Gastroesophageal sphincter (tissue), 4 donors: Measurements from ENCODE around the gene ZBTB24. TPM values are rescaled to one million over a fixed set of nuclear protein-coding genes. Genes with fewer than 3 reads are reported as not detected.

Source experiments
- ATAC-seq: fragments of 150-250 bp; one replicate; pipeline ENCODE4 v1.9.1; 2016; ENCODE audit warnings: mild to moderate bottlenecking, moderate library complexity
- H3K27ac ChIP-seq, 4 donors: fragments of 200-600 bp; sonication (generic) in 3 of 4; 1 replicate in 3 of 4; 2 replicates in 1 of 4; pipeline ENCODE4 v1.5.1; 2016 to 2019
- H3K27me3 ChIP-seq: fragments of 200-600 bp; sonication (generic); one replicate; pipeline ENCODE4 v1.5.1; 2019
- H3K36me3 ChIP-seq, 2 donors: fragments of 200-600 bp; sonication (generic); one replicate each; pipeline ENCODE4 v1.5.1; 2019; ENCODE audit warnings: control low read depth in 1 of 2
- H3K4me1 ChIP-seq, 3 donors: fragments of 200-600 bp; sonication (generic); 1 replicate in 2 of 3; 2 replicates in 1 of 3; pipeline ENCODE4 v1.5.1; 2016 to 2019; ENCODE audit warnings: control low read depth in 2 of 3
- H3K4me3 ChIP-seq, 2 donors: fragments of 200-600 bp; sonication (generic); one replicate each; pipeline ENCODE4 v1.5.1; 2019; ENCODE audit warnings: mild to moderate bottlenecking in 1 of 2, moderate library complexity in 1 of 2
- H3K9me3 ChIP-seq, 3 donors: fragments of 200-600 bp; sonication (generic); one replicate each; pipeline ENCODE4 v1.5.1; 2017 to 2019; ENCODE audit warnings: control low read depth in 2 of 3
- EP300 ChIP-seq: sonication (generic); formaldehyde crosslinking; IDR thresholded peaks from one replicate; pipeline ENCODE4 v1.6.1; 2017; ENCODE audit warnings: antibody characterized with exemption, mild to moderate bottlenecking
- POLR2A ChIP-seq, 2 donors: fragments of 450-650 bp; IDR thresholded peaks; one replicate each; pipeline ENCODE4 v1.6.1; 2017; ENCODE audit warnings: antibody characterized with exemption in 2 of 2, mild to moderate bottlenecking in 2 of 2, moderate library complexity in 1 of 2
- POLR2AphosphoS5 ChIP-seq: sonication (generic); formaldehyde crosslinking; IDR thresholded peaks from one replicate; pipeline ENCODE4 v1.6.1; 2017; ENCODE audit warnings: antibody characterized with exemption
- WGBS, 2 donors: methylation state at CpG; one replicate each; pipeline ENCODE4 v1.1.5; 2018; ENCODE audit warnings: low coverage in 1 of 2; 5-methylcytosine and 5-hydroxymethylcytosine counted together
- total RNA-seq, 4 donors: library from RNA; depleted of rRNA; stranded (reverse); fragments of >200 nt; gene quantifications; one replicate each; pipeline ENCODE4 v1.1.0, GENCODE V29; 2016
- TF ChIP-seq, protein P1 (sequence below), 4 experiments: fragments of 200-600 bp in 2 of 4; fragments of 450-650 bp in 2 of 4; sonication (generic) in 1 of 4; IDR thresholded peaks; one replicate each; pipeline ENCODE4 v1.5.1; 2017 to 2019; ENCODE audit warnings: antibody characterized with exemption in 4 of 4, mild to moderate bottlenecking in 2 of 4, moderate library complexity in 2 of 4

Gene ZBTB24
- total RNA-seq, 4 donors from 2014 or later: 6.2 to 8.9 (median 7.0) TPM

DNA sequence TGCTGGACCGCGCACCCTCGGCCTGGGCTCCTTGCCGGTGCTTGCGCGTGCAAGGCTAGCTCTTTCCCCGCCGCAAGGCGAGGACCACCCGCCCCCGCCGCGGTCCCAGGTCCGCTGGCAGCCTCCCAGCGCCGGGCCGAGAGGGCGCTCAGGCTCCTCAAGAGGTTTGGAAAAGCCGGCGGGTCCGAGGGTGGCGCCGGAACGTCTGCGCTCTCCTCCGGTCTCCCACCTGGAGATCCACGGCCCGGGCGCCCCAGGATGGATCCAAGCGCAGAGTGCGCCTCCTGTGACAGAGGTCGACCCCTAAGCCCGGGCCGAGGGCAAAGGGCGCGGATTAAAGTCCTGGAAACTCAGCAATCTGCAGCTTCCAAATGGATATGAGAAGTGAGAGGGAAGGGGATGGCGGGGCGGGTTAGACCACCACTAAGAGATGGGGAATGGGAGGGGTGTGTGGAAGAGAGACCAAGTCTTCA lies 26.9 kb downstream of the ZBTB24 start:
- Histone ChIP-seq H3K27ac (peak overlapping the region in 3 of 4 donors; percentile 76 to 82 (median 81)), H3K4me1 (peaks cover 0 to 40% (median 12%) of the 10 kb centered on the region in 3 donors), H3K27me3 (no peaks in the 10 kb centered on the region), H3K4me3 (peak overlapping the region; percentile 60 to 87), H3K9me3 (no peaks in the 10 kb centered on the region), H3K36me3 (peaks cover 0 to 13% of the 10 kb centered on the region in 2 donors)
- TF ChIP-seq POLR2AphosphoS5 (no peak), POLR2A (IDR thresholded peaks at IDR 0.05) (peak in 1 of 2 donors; percentile 19)
- 21 to 42% methylated on average over 4 to 9 of the region's 38 CpGs for WGBS, 2 donors
- no peak for ATAC-seq

DNA sequence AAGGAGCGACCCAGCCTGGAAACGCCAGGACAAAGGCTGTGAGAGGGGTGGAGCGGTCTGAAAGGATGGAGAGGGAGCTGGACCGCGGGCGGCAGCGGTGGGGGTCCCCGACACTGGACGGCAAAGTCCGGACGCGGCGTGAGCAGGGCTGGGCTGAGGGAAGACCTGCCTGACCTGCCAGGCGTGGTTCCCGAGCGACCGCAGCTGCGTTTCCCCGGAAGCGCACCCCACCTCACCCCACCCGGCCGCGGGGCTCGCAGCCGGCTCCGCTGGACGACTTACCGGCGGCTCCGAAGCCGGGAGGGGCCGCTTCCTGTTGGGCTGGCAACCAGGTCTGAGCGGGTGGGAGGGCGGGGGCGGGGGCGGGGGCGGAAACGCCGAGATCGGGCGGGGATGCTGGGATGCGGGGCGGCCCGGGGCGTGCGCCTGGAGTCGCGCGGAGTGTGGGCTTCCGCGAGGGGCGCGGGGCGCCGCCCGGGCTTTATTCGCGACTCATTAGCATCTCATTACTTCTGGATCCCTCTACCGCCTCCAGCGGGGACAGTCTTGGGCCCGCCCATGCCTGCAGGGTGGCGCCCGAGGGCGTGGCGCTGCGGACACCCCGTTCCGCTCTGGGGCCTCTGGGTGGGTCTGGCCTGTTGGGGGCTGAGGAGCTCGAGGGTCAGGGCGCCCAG lies 27.4 kb downstream of the ZBTB24 start, which contains the start of gene MICAL1:
Gene MICAL1, minus strand, starts transcription at position 336 of the 674 bp plus-strand sequence. CDS start 1,576 bp downstream, outside the sequence.
- peak; percentile 73 for ATAC-seq
- H3K27ac ChIP-seq: peak within 1 kb of the TSS in 3 of 4 donors; percentile 76 to 82 (median 81)
- H3K27me3 ChIP-seq: no peaks in the 10 kb centered on the region
- H3K36me3 ChIP-seq: peaks cover 0 to 13% of the 10 kb centered on the region in 2 donors
- H3K4me3 ChIP-seq: peak within 1 kb of the TSS; percentile 60 to 87
- peaks cover 0 to 38% (median 12%) of the 10 kb centered on the region in 3 donors for H3K4me1 ChIP-seq
- TF ChIP-seq POLR2AphosphoS5: no peak
- no peak for TF ChIP-seq EP300
- TF ChIP-seq, protein P1, sequence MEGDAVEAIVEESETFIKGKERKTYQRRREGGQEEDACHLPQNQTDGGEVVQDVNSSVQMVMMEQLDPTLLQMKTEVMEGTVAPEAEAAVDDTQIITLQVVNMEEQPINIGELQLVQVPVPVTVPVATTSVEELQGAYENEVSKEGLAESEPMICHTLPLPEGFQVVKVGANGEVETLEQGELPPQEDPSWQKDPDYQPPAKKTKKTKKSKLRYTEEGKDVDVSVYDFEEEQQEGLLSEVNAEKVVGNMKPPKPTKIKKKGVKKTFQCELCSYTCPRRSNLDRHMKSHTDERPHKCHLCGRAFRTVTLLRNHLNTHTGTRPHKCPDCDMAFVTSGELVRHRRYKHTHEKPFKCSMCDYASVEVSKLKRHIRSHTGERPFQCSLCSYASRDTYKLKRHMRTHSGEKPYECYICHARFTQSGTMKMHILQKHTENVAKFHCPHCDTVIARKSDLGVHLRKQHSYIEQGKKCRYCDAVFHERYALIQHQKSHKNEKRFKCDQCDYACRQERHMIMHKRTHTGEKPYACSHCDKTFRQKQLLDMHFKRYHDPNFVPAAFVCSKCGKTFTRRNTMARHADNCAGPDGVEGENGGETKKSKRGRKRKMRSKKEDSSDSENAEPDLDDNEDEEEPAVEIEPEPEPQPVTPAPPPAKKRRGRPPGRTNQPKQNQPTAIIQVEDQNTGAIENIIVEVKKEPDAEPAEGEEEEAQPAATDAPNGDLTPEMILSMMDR (IDR thresholded peaks at IDR 0.05): peak in 3 of 4 experiments; percentile 26 to 47 (median 39)
- peak; percentile 20 to 24 for TF ChIP-seq POLR2A (IDR thresholded peaks at IDR 0.05)
- H3K9me3 ChIP-seq: no peaks in the 10 kb centered on the region
- 0% methylated on average over 8 to 13 of the region's 70 CpGs for WGBS, 2 donors

DNA sequence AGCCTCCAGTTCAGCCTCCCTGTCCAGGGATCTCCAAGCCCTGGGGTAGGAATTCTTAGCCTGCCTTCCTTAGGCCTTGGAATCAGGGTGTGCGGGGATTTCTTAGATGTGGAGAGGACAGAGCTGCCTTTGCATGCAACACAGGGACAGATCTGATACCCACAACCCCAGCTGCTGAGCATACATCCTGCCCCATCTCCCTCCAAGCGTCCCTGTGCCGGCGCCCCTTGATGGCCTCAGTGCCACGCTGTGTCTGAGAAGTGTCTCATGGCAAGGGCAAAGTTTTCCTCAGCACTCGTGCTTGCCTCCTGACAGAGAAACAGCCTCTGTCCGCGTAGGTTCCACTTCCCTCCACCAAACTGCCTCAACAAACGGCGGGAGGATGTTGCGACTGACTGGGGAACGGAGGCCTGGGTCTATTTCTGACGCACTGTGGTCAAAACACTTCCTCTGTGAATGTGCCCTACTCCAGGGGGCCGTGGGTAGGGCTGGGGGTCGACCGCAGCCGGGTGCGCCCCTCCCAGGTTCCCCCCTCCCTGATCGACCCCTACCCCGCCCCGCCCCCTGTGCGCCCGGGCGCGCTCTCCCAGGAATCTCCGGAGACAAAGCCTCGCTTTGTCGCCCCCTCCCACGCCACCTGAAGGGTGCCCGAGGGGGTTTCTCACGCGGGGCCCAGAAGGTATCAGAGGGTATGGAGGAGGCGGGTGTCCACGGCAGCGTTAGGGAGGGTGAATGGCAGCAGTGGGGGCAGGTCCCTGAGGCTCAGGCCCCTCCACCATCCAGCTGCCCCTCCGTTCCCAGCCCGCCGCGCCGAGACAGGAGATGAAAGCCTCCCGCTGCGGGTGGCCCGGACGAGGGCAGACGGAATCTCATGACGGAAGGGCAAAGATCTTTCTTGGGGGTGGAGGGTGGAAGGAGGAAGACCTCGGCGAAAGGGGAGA lies 28.3 kb downstream of the ZBTB24 start:
- H3K9me3 ChIP-seq: no peaks in the 10 kb centered on the region
- peak; percentile 7 for ATAC-seq
- H3K27me3 ChIP-seq: no peaks in the 10 kb centered on the region
- H3K4me1 ChIP-seq: peaks cover 0 to 32% (median 12%) of the 10 kb centered on the region in 3 donors
- TF ChIP-seq, protein P1 (IDR thresholded peaks at IDR 0.05): no peak
- TF ChIP-seq EP300: no peak
- no peak for TF ChIP-seq POLR2AphosphoS5
- TF ChIP-seq POLR2A (IDR thresholded peaks at IDR 0.05): no peak
- H3K27ac ChIP-seq: peak overlapping the region in 3 of 4 donors; percentile 76 to 82 (median 81)
- WGBS, 2 donors: 0% methylated on average over 2 of the region's 48 CpGs
- peaks cover 0 to 13% of the 10 kb centered on the region in 2 donors for H3K36me3 ChIP-seq
- peak overlapping the region; percentile 60 to 87 for H3K4me3 ChIP-seq

DNA sequence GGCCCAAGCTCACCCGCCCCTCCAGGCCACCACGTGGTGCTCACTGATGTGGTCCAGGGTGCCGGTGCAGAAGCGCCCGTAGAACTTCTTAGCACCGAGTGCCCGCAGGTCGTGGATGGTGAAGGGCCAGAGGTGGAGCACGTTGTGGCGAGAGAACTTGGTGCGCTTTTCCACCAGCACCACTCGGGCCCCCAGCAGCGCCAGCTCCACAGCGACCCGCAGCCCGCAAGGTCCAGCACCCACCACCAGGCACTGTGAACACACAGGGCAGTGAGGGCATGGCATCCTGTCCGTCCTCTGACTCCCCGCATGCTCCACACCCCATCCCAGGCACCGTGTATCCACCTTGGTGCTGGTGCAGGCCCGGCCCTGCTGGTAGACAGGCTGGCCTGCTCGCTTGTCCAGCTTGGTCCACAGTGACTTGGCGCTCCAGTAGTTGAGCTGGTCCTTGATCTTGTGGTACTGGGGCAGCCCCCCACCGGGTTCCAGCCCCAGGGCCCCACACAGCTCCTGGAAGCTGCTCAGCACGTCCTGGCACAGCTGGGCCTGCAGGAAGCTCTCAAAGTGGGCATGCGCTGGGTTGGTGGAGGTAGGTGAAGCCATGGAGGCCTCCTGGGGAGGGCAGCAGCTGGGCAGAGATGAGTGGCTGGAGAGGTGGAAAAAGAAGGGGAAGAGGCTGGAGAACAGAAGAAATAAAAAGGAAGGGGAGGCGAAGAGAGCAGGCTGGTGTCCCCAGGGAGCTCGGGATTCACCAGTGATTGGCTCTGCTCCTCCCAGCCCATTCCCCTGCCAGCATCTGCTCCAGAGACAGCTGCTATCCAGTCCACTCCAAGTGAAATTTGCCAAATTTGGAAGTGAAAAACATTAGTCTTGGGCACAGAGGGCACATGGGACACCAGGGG lies 29.2 kb downstream of the ZBTB24 start:
- Histone ChIP-seq H3K36me3 (peaks cover 0 to 13% of the 10 kb centered on the region in 2 donors), H3K27ac (peak overlapping the region in 3 of 4 donors; percentile 76 to 82 (median 81)), H3K9me3 (no peaks in the 10 kb centered on the region), H3K27me3 (no peaks in the 10 kb centered on the region), H3K4me3 (peak overlapping the region in 1 of 2 donors; percentile 87), H3K4me1 (peaks cover 0 to 32% (median 12%) of the 10 kb centered on the region in 3 donors)
- WGBS, 2 donors: 60 to 74% methylated on average over 2 of the region's 27 CpGs
- no peak for ATAC-seq
- TF ChIP-seq, protein P1 (IDR thresholded peaks at IDR 0.05): no peak
- no peak for TF ChIP-seq POLR2AphosphoS5
- TF ChIP-seq EP300: no peak
- no peak for TF ChIP-seq POLR2A (IDR thresholded peaks at IDR 0.05)
